Common myeloid progenitor, CD34-positive (primary cell): Measurements from ENCODE around the gene PFKFB4.

Experiments used
- CTCF ChIA-PET: fragments of 350-600 bp; sonication (Branson Sonifier 250); formaldehyde crosslinking; loops from one replicate; lab custom pipeline; 2021; ENCODE audit warnings: antibody characterized with exemption; lab: Charles Lee
- POLR2A ChIA-PET: fragments of 350-600 bp; sonication (Branson Sonifier 250); formaldehyde crosslinking; loops from one replicate; lab custom pipeline; 2021; ENCODE audit warnings: antibody characterized with exemption; lab: Charles Lee
- DNase-seq, 3 donors: peaks; one replicate each; pipeline versions ENCODE4 v3.0.0 to v3.0.0-alpha.2; 2013
- H3K27ac ChIP-seq, 2 experiments: 1 replicate in 1 of 2; 2 replicates in 1 of 2; pipeline ENCODE4 v1.7.0; 2013; ENCODE audit warnings: inconsistent platforms in 2 of 2, low read length in 2 of 2, mild to moderate bottlenecking in 2 of 2, low read depth in 1 of 2, moderate library complexity in 1 of 2; ENCODE audit not compliant: severe bottlenecking in 2 of 2, insufficient read depth in 1 of 2, poor library complexity in 1 of 2
- H3K27me3 ChIP-seq, 5 experiments: replicated peaks in 2 of 5; 1 replicate in 3 of 5; 2 replicates in 2 of 5; pipeline versions ENCODE4 v1.6.1 to v1.7.0; 2013; ENCODE audit warnings: low read length in 4 of 5, mild to moderate bottlenecking in 2 of 5, moderate library complexity in 2 of 5, inconsistent platforms in 1 of 5; ENCODE audit not compliant: insufficient read depth in 5 of 5, control insufficient read depth in 4 of 5
- H3K36me3 ChIP-seq, 4 experiments: 1 replicate in 2 of 4; 2 replicates in 2 of 4; pipeline versions ENCODE4 v1.6.1 to v1.7.0; 2013; ENCODE audit warnings: low read length in 3 of 4, control low read depth in 1 of 4, mild to moderate bottlenecking in 1 of 4; ENCODE audit not compliant: control insufficient read depth in 4 of 4, insufficient read depth in 4 of 4
- H3K4me1 ChIP-seq, 4 experiments: 1 replicate in 3 of 4; 2 replicates in 1 of 4; pipeline versions ENCODE4 v1.6.1 to v1.7.1; 2013; ENCODE audit warnings: low read length in 3 of 4, mild to moderate bottlenecking in 3 of 4, control low read depth in 1 of 4, inconsistent platforms in 1 of 4, moderate library complexity in 1 of 4; ENCODE audit not compliant: control insufficient read depth in 4 of 4, insufficient read depth in 4 of 4; ENCODE audit errors: control extremely low read depth in 1 of 4
- H3K4me3 ChIP-seq, 7 experiments: 1 replicate in 4 of 7; 2 replicates in 3 of 7; pipeline versions ENCODE4 v1.5.1 to v1.7.0; 2013; ENCODE audit warnings: mild to moderate bottlenecking in 7 of 7, low read length in 6 of 7, moderate library complexity in 6 of 7, inconsistent platforms in 2 of 7, low read depth in 2 of 7, control low read depth in 1 of 7; ENCODE audit not compliant: insufficient read depth in 4 of 7, control insufficient read depth in 1 of 7; ENCODE audit errors: extremely low read depth in 1 of 7
- H3K9me3 ChIP-seq, 5 experiments: 1 replicate in 4 of 5; 2 replicates in 1 of 5; pipeline versions ENCODE4 v1.6.1 to v1.7.1; 2013; ENCODE audit warnings: low read length in 4 of 5, mild to moderate bottlenecking in 2 of 5, inconsistent platforms in 1 of 5, low read depth in 1 of 5, moderate library complexity in 1 of 5; ENCODE audit not compliant: control insufficient read depth in 4 of 5, insufficient read depth in 2 of 5; ENCODE audit errors: control extremely low read depth in 1 of 5
- WGBS: methylation state at CpG from one replicate; pipeline ENCODE4 v1.1.5; 2013; ENCODE audit not compliant: insufficient coverage; 5-methylcytosine and 5-hydroxymethylcytosine counted together

The PFKFB4 gene

GRCh38 chr3:48562367-48563095 lies 5.9 kb upstream of the PFKFB4 start:
- no peaks in the 10 kb centered on the region for H3K27me3 ChIP-seq
- H3K36me3 ChIP-seq, result no peaks in the 10 kb centered on the region
- 96% methylated on average over 16 of the region's 20 CpGs for WGBS
- ChIA-PET CTCF (interaction anchor here (6.4 kb wide), 1 partner anchor 14 kb away, joined by 32 read pairs; no protein-coding TSS in a partner anchor), POLR2A (no interaction called here)
- no peak overlapping the region for H3K27ac ChIP-seq
- no peak for DNase-seq
- no peak overlapping the region for H3K4me3 ChIP-seq
- H3K9me3 ChIP-seq, result no peaks in the 10 kb centered on the region
- H3K4me1 ChIP-seq, result peaks cover 4 to 59% (median 28%) of the 10 kb centered on the region in 4 experiments

- ChIA-PET CTCF (interaction anchor here (1.3 to 6.4 kb wide), 4 partner anchors 12 to 161 kb away, joined by 3 to 32 read pairs (median 6); no protein-coding TSS in a partner anchor), POLR2A (interaction anchor here (0.5 kb wide), 1 partner anchor 114 kb away, joined by 3 read pairs; no protein-coding TSS in a partner anchor)
- WGBS, result 31% methylated on average over 20 of the region's 21 CpGs
- peak; percentile 37 to 66 (median 61) for DNase-seq
- Histone ChIP-seq H3K9me3 (no peaks in the 10 kb centered on the region), H3K27ac (no peak overlapping the region), H3K4me1 (peaks cover 4 to 67% (median 34%) of the 10 kb centered on the region in 4 experiments), H3K36me3 (no peaks in the 10 kb centered on the region), H3K27me3 (no peaks in the 10 kb centered on the region), H3K4me3 (peak overlapping the region in 6 of 7 experiments; percentile 30 to 71 (median 48))
Measured at GRCh38 chr3:48561045-48561736, 4.6 kb upstream of the PFKFB4 start.

DNA sequence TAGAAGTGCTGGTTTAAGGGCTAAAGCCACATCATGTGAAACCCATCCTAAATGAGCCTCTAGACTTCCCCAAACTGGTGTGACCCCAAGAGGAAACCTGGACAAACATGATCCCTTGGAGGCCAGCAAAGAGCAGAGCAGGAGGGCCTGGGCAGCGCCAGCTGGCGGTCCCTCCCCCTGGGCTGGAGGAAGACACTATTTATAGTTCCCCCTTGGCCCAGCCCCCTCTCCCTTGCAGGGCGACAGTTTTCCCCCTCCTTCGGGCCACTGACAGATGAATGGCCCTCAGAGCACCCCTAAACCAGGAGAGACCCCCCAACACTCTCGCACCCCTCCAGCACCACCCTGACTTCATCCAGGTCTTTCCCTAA lies 4.0 kb upstream of the PFKFB4 start:
- Histone ChIP-seq H3K9me3 (no peaks in the 10 kb centered on the region), H3K27me3 (no peaks in the 10 kb centered on the region), H3K27ac (no peak overlapping the region), H3K36me3 (no peaks in the 10 kb centered on the region), H3K4me1 (peaks cover 4 to 66% (median 37%) of the 10 kb centered on the region in 4 experiments), H3K4me3 (peak overlapping the region in 6 of 7 experiments; percentile 30 to 71 (median 48))
- WGBS, result 6% methylated on average over 3 of the region's 5 CpGs
- DNase-seq, result no peak
- ChIA-PET CTCF (interaction anchor here (1.3 to 6.4 kb wide), 4 partner anchors 12 to 160 kb away, joined by 3 to 32 read pairs (median 6); no protein-coding TSS in a partner anchor), POLR2A (interaction anchor here (0.5 to 0.6 kb wide), 3 partner anchors 111 to 294 kb away, joined by 3 to 7 read pairs (median 4); no protein-coding TSS in a partner anchor)

- no peaks in the 10 kb centered on the region for H3K9me3 ChIP-seq
- DNase-seq, result no peak
- no peaks in the 10 kb centered on the region for H3K36me3 ChIP-seq
- H3K4me3 ChIP-seq, result no peak overlapping the region
- H3K4me1 ChIP-seq, result peaks cover 4 to 68% (median 40%) of the 10 kb centered on the region in 4 experiments
- no peaks in the 10 kb centered on the region for H3K27me3 ChIP-seq
- no peak overlapping the region for H3K27ac ChIP-seq
- CTCF ChIA-PET, result interaction anchor here (0.7 to 6.4 kb wide), 12 partner anchors 10 to 287 kb away, joined by 3 to 32 read pairs (median 4); partner anchors contain the start of gene SLC26A6
- WGBS, result 63% methylated on average over 5 of the region's 6 CpGs
- POLR2A ChIA-PET, result no interaction called here
Measured at GRCh38 chr3:48558493-48559134, 2.0 kb upstream of the PFKFB4 start.

DNA sequence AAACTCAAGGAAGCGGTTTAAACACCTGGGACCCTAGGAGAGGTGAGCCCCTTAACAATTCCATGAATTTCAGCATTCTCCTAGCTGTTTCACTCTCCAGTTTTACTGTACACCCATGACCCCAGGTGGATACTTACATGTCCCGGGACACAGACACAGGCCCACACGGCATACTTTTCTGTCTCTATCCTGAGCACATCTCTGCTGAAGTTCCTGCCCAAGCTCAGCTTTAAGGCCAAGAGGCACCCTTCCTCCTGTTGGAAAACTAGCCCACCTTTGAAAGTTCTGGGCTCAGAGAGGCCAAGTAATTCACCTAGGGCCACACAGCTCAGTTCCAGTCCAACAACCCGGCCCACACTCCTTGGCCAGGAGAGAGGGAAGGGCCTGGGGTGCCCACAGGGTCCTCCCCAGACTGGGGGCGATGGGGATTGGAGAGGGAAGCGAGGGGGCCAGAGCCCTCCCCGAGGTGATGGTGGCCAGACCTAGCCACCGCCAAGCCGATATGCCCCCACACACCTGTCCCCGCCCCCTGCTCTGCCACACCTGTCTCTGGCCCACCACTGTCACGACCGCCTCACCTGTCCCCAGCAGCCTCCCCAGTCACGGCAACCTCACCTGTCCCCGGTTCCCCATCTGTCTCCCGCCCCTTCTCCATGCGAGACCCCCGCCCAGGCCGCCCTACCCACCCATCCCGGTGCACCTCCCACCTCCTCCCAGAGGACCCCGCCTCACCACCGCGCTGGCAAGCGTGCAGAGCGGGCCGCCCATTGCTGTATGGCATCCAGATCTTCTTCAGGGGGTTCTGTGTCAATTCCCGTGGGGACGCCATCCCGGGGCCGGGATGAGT lies 431 bp downstream of the PFKFB4 start:
- H3K27ac ChIP-seq, result peak overlapping the region in 1 of 2 experiments; percentile 66
- no peak for DNase-seq
- H3K4me3 ChIP-seq, result peak overlapping the region; percentile 40 to 86 (median 73)
- 22% methylated on average over 25 of the region's 29 CpGs for WGBS
- H3K27me3 ChIP-seq, result no peaks in the 10 kb centered on the region
- no peaks in the 10 kb centered on the region for H3K9me3 ChIP-seq
- CTCF ChIA-PET, result interaction anchor here (0.7 to 6.4 kb wide), 7 partner anchors 7 to 183 kb away, joined by 3 to 32 read pairs (median 3); partner anchors contain the start of genes CCDC51 and TMA7
- POLR2A ChIA-PET, result interaction anchor here (0.6 to 0.9 kb wide), 3 partner anchors 84 to 396 kb away, joined by 3 to 6 read pairs (median 3); no protein-coding TSS in a partner anchor
- H3K36me3 ChIP-seq, result no peaks in the 10 kb centered on the region
- H3K4me1 ChIP-seq, result peaks cover 4 to 68% (median 52%) of the 10 kb centered on the region in 4 experiments
